Measurements from ENCODE around the gene SLC22A12. TPM values are rescaled to one million over a fixed set of nuclear protein-coding genes. Genes with fewer than 3 reads are reported as not detected.

Gene SLC22A12
- total and polyA plus RNA-seq, 2 of the 8 experiments (the other 6 are each of a cell fraction or from before 2014, with no cell fraction given): not detected

DNA sequence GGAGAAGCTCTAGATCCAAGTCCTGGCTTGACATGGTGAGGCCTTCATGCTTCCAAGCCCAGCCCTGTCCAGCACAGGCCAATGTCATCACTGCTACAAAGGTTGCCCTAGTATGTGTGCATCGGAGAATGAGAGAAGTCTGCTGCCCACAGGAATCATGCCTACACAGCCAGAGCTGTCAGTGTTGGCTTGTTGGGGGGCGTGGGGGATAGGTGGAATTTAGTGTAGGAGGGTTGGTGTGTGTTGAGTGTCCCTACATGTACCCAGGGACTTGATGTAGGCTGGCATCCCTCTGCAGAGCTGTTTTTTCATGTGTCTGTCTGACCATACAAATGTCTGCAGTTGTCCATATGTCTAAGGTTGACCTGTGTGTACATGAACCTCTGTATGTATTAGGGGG, 37.6 kb downstream of the SLC22A12 start:
- no peak overlapping the region for H3K4ac ChIP-seq (replicated peaks; ENCODE audit: insufficient read length, low read depth, low read length)
- no peak overlapping the region for H3K23ac ChIP-seq (ENCODE audit: insufficient read length)
- no peak overlapping the region for H3K4me3 ChIP-seq (ENCODE audit: extremely low read depth in 1 of 4, insufficient read depth in 2 of 4, low read depth in 3 of 4, low read length in 4 of 4)
- H3K79me2 ChIP-seq (ENCODE audit: control insufficient read depth in 1 of 2, insufficient read depth in 2 of 2, low read length in 2 of 2): no peaks in the 10 kb centered on the region
- peaks cover 0 to 19% (median 12%) of the 10 kb centered on the region in 4 experiments; a peak in 5 of 7 replicates for H3K27me3 ChIP-seq (replicated peaks in 1 of 4; ENCODE audit: control insufficient read depth in 3 of 4, extremely low read depth in 1 of 4, insufficient read depth in 3 of 4, low read length in 3 of 4)
- no peak overlapping the region for H3K18ac ChIP-seq (ENCODE audit: extremely low read depth, low read length)
- H3K4me1 ChIP-seq (replicated peaks in 1 of 4; ENCODE audit: control insufficient read depth in 3 of 4, insufficient read depth in 4 of 4, low read length in 3 of 4): peaks cover 0 to 10% (median 5%) of the 10 kb centered on the region in 4 experiments; a peak in 6 of 7 replicates
- ChIA-PET POLR2A (ENCODE audit: partially characterized antibody) (interaction anchor here (1.1 kb wide), 1 partner anchor 66 kb away, joined by 3 read pairs; no protein-coding TSS in a partner anchor), CTCF (ENCODE audit: partially characterized antibody) (interaction anchor here (0.8 to 12.7 kb wide), 4 partner anchors 12 to 139 kb away, joined by 3 to 188 read pairs (median 4); no protein-coding TSS in a partner anchor)
- H2BK120ac ChIP-seq (replicated peaks; ENCODE audit: low read depth, low read length): no peak overlapping the region
- 88% methylated on average over 2 of the region's 2 CpGs; no CpG with 5 or more reads in 1 of the 2 experiments for WGBS, 2 experiments (ENCODE audit: extremely low coverage in 1 of 2, insufficient coverage in 1 of 2, insufficient read length in 1 of 2, insufficient replicate concordance in 2 of 2, low coverage in 1 of 2, low lambda C conversion rate in 2 of 2, missing lambda C conversion rate in 1 of 2)
- no peak overlapping the region for H4K5ac ChIP-seq (ENCODE audit: insufficient read length, low read depth, low read length)
- H3K9me3 ChIP-seq (ENCODE audit: insufficient read depth in 2 of 2, low read depth in 1 of 2, low read length in 1 of 2): peaks cover 0 to 4% of the 10 kb centered on the region in 2 experiments; a peak in 1 of 4 replicates
- no peak overlapping the region for H2BK5ac ChIP-seq (ENCODE audit: low read depth, low read length)
- H4K91ac ChIP-seq (replicated peaks; ENCODE audit: insufficient read length, low read length): no peak overlapping the region
- no peak overlapping the region for H3K14ac ChIP-seq (ENCODE audit: insufficient read length)
- no peak overlapping the region for H3K27ac ChIP-seq (ENCODE audit: low read depth, low read length)
- no peak overlapping the region for H2AK5ac ChIP-seq (ENCODE audit: low read depth, low read length)
- no peak for FAIRE-seq
- H3K4me2 ChIP-seq (ENCODE audit: insufficient read depth in 1 of 2, low read depth in 2 of 2, low read length in 2 of 2): no peak overlapping the region
- H2BK12ac ChIP-seq (ENCODE audit: low read depth, low read length): no peak overlapping the region
- H4K20me1 ChIP-seq (replicated peaks in 1 of 2; ENCODE audit: control insufficient read depth in 1 of 2, insufficient read depth in 2 of 2, low read length in 2 of 2): peaks cover 0 to 2% of the 10 kb centered on the region in 2 experiments
- no peak overlapping the region for H2BK15ac ChIP-seq (ENCODE audit: low read length)
- H2BK20ac ChIP-seq (ENCODE audit: low read length): no peak overlapping the region
- H3K9ac ChIP-seq (replicated peaks in 1 of 4; ENCODE audit: extremely low read depth in 1 of 4, low read depth in 3 of 4, low read length in 3 of 4): no peak overlapping the region
- H3K36me3 ChIP-seq (ENCODE audit: control insufficient read depth in 2 of 4, insufficient read depth in 4 of 4, low read length in 3 of 4): no peaks in the 10 kb centered on the region
- TF ChIP-seq CBX5 (IDR thresholded peaks at IDR 0.05; ENCODE audit: low read depth, low read length): no peak
- TF ChIP-seq GABPA (IDR thresholded peaks at IDR 0.05; ENCODE audit: borderline replicate concordance, insufficient read depth, low read length): no peak
- TF ChIP-seq RBBP5 (IDR thresholded peaks at IDR 0.05; ENCODE audit: borderline replicate concordance, low read depth, low read length): no peak
- no peak for TF ChIP-seq CREB1 (IDR thresholded peaks at IDR 0.05)
- TF ChIP-seq, protein P1, sequence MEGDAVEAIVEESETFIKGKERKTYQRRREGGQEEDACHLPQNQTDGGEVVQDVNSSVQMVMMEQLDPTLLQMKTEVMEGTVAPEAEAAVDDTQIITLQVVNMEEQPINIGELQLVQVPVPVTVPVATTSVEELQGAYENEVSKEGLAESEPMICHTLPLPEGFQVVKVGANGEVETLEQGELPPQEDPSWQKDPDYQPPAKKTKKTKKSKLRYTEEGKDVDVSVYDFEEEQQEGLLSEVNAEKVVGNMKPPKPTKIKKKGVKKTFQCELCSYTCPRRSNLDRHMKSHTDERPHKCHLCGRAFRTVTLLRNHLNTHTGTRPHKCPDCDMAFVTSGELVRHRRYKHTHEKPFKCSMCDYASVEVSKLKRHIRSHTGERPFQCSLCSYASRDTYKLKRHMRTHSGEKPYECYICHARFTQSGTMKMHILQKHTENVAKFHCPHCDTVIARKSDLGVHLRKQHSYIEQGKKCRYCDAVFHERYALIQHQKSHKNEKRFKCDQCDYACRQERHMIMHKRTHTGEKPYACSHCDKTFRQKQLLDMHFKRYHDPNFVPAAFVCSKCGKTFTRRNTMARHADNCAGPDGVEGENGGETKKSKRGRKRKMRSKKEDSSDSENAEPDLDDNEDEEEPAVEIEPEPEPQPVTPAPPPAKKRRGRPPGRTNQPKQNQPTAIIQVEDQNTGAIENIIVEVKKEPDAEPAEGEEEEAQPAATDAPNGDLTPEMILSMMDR (IDR thresholded peaks at IDR 0.05; ENCODE audit: control extremely low read depth in 1 of 3, insufficient read depth in 1 of 3, low read depth in 1 of 3, low read length in 3 of 3): no peak
- no peak for TF ChIP-seq TEAD4 (IDR thresholded peaks at IDR 0.05; ENCODE audit: low read depth, low read length)
- TF ChIP-seq TAF1 (IDR thresholded peaks at IDR 0.05; ENCODE audit: low read depth, low read length): no peak
- no peak for TF ChIP-seq CEBPB (IDR thresholded peaks at IDR 0.05; ENCODE audit: low read depth, low read length)
- no peak for TF ChIP-seq SP2 (IDR thresholded peaks at IDR 0.05; ENCODE audit: low read length)
- no peak for TF ChIP-seq FOSL1 (IDR thresholded peaks at IDR 0.05; ENCODE audit: insufficient read depth, low read depth, low read length)
- no peak for TF ChIP-seq BRCA1 (IDR thresholded peaks at IDR 0.05; ENCODE audit: low read depth, low read length)
- no peaks in the 10 kb centered on the region for H3K79me1 ChIP-seq (ENCODE audit: low read depth, low read length)
- peaks cover 3% of the 10 kb centered on the region; the same call in 1 of the 2 replicates for H3K23me2 ChIP-seq (ENCODE audit: low read depth, low read length)
- no peak overlapping the region for H2AFZ ChIP-seq (ENCODE audit: low read length)
- no peak overlapping the region for H3K56ac ChIP-seq (replicated peaks; ENCODE audit: insufficient read length, low read depth, low read length)
- no peak for DNase-seq (ENCODE audit: low read depth in 1 of 2, low spot score in 2 of 2)
- no peak overlapping the region for H4K8ac ChIP-seq (ENCODE audit: extremely low read depth, insufficient read depth, low read length)

All from H1 (cell line).